Tibial nerve (tissue), 4 donors: ENCODE data around the gene TEX9. TPM values are rescaled to one million over a fixed set of nuclear protein-coding genes. Genes with fewer than 3 reads are reported as not detected.

Source experiments
- DNase-seq, 2 donors: peaks; one replicate each; pipeline ENCODE4 v3.0.0-alpha.2; 2019; ENCODE audit warnings: low spot score in 2 of 2
- H3K27ac ChIP-seq, 4 donors: fragments of 200-600 bp; sonication (generic) in 3 of 4; one replicate each; pipeline ENCODE4 v1.5.1; 2017 to 2019; ENCODE audit warnings: mild to moderate bottlenecking in 1 of 4
- H3K27me3 ChIP-seq, 2 donors: fragments of 200-600 bp; sonication (generic) in 1 of 2; one replicate each; pipeline versions ENCODE4 v1.5.1 to v1.6.0; 2017 to 2019
- H3K36me3 ChIP-seq, 3 donors: fragments of 200-600 bp; sonication (generic); one replicate each; pipeline ENCODE4 v1.5.1; 2018 to 2019
- H3K4me1 ChIP-seq, 4 donors: fragments of 200-600 bp; sonication (generic) in 3 of 4; one replicate each; pipeline ENCODE4 v1.5.1; 2017 to 2019
- H3K4me3 ChIP-seq, 4 donors: fragments of 200-600 bp; sonication (generic) in 3 of 4; one replicate each; pipeline ENCODE4 v1.5.1; 2017 to 2019; ENCODE audit warnings: mild to moderate bottlenecking in 1 of 4, moderate library complexity in 1 of 4
- H3K9me3 ChIP-seq, 4 donors: fragments of 200-600 bp; sonication (generic) in 3 of 4; one replicate each; pipeline ENCODE4 v1.5.1; 2017 to 2019
- CTCF ChIP-seq, 5 experiments: fragments of 200-600 bp in 3 of 5; fragments of 450-650 bp in 2 of 5; sonication (generic) in 3 of 5; IDR thresholded peaks; one replicate each; pipeline ENCODE4 v1.5.1; 2016 to 2019; ENCODE audit warnings: antibody characterized with exemption in 5 of 5, mild to moderate bottlenecking in 3 of 5, moderate library complexity in 2 of 5
- EP300 ChIP-seq, 2 donors: sonication (generic); formaldehyde crosslinking; IDR thresholded peaks; one replicate each; pipeline ENCODE4 v1.6.1; 2017; ENCODE audit warnings: antibody characterized with exemption in 2 of 2, mild to moderate bottlenecking in 1 of 2
- POLR2A ChIP-seq, 2 donors: fragments of 450-650 bp; IDR thresholded peaks; one replicate each; pipeline ENCODE4 v1.6.1; 2017; ENCODE audit warnings: antibody characterized with exemption in 2 of 2, mild to moderate bottlenecking in 2 of 2, moderate library complexity in 2 of 2
- WGBS, 2 donors: methylation state at CpG; one replicate each; pipeline ENCODE4 v1.1.5; 2018; 5-methylcytosine and 5-hydroxymethylcytosine counted together
- total RNA-seq, 4 donors: library from RNA; depleted of rRNA; stranded (reverse); fragments of >200 nt; gene quantifications; one replicate each; pipeline ENCODE4 v1.1.0, GENCODE V29; 2016

The TEX9 gene
- total RNA-seq, 4 donors from 2014 or later: 5.4 to 12.4 (median 6.6) TPM

GRCh38 chr15:56469483-56469882 lies 104.3 kb downstream of the TEX9 start:
- no peaks in the 10 kb centered on the region for H3K27me3 ChIP-seq
- no peaks in the 10 kb centered on the region for H3K9me3 ChIP-seq
- H3K36me3 ChIP-seq: no peaks in the 10 kb centered on the region
- H3K27ac ChIP-seq: no peak overlapping the region
- no peak overlapping the region for H3K4me3 ChIP-seq
- no peak for DNase-seq
- peaks cover 0 to 11% (median 2%) of the 10 kb centered on the region in 4 donors for H3K4me1 ChIP-seq
- no peak for TF ChIP-seq EP300 (IDR thresholded peaks at IDR 0.05)

DNA sequence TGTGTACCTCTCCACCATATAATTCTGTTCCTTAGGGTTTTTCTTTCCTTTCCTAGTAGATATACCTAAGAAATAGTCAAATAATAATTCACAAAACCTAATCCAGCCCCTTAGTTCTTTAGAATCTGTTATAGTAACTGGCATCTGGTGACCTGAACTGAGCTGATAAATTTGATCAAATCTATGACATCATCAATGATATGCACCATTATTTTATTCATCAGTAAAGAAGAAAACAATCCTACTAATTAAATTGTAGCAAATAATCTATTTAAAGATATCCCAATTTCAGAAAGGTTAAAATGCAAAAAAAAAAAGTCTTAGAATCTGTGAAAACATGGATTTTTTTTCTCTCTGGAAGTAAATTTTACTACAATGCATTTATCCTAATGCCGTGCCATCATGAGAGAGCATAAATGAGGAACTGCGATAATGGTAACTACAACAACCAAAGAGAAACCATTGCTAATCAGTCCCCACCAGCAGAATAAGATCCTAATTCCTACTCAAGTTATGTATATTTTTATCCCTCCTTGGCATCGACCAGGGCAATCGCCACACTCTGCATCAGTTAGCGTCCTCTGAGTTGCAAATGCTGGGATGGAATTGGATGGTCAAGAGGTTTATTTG lies 106.3 kb downstream of the TEX9 start:
- Histone ChIP-seq H3K27ac (no peak overlapping the region), H3K9me3 (no peaks in the 10 kb centered on the region), H3K4me3 (no peak overlapping the region), H3K27me3 (no peaks in the 10 kb centered on the region), H3K36me3 (peaks cover 0 to 2% (median 0%) of the 10 kb centered on the region in 3 donors), H3K4me1 (no peaks in the 10 kb centered on the region)
- DNase-seq: no peak
- 83 to 93% methylated on average over 5 of the region's 5 CpGs for WGBS, 2 donors
- TF ChIP-seq EP300 (IDR thresholded peaks at IDR 0.05): no peak
- no peak for TF ChIP-seq POLR2A (IDR thresholded peaks at IDR 0.05)
- TF ChIP-seq CTCF (IDR thresholded peaks at IDR 0.05): no peak

DNA sequence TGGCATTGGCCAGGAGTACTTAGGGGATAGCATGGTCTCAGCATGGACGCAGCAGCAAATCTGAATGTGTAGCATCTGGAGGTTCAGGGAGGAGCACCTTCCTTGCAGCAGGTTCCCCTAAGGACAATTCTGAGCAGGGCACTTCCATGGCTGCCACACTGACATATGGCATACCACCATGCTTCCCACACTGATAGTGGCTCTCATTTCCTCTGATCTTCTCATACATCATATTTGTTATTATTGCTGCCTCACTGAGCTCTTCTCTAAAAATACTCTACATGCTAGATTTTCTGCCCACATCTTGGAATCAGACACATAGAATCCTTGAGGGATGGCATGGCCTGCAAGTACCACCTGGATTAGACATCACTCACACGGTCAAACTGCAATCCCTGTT lies 107.1 kb downstream of the TEX9 start:
- H3K4me3 ChIP-seq: no peak overlapping the region
- peaks cover 0 to 2% (median 0%) of the 10 kb centered on the region in 3 donors for H3K36me3 ChIP-seq
- 81 to 82% methylated on average over 2 of the region's 2 CpGs for WGBS, 2 donors
- no peak overlapping the region for H3K27ac ChIP-seq
- no peak for DNase-seq
- H3K4me1 ChIP-seq: no peaks in the 10 kb centered on the region
- no peaks in the 10 kb centered on the region for H3K27me3 ChIP-seq
- H3K9me3 ChIP-seq: no peaks in the 10 kb centered on the region
- TF ChIP-seq CTCF (IDR thresholded peaks at IDR 0.05) (no peak), POLR2A (IDR thresholded peaks at IDR 0.05) (no peak), EP300 (IDR thresholded peaks at IDR 0.05) (no peak)

DNA sequence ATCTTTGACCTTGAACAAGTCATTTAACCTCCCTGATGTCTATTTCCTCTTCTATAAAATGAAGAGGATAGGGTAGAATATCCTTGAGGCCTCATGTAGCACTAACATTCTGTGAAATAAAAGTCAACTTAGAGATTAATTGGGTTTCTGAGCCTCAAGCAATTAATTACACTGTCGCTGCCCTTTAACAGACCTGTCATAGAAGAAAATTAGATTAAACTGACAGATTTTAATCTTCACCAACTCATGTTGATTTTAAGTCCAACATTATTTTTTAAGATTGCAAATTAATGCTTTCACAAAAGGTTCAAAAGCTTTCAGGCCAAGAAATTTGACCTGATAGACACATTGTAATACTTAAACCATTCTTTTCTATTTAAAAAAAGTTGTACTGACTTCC lies 107.8 kb downstream of the TEX9 start:
- Histone ChIP-seq H3K9me3 (no peaks in the 10 kb centered on the region), H3K27me3 (no peaks in the 10 kb centered on the region), H3K36me3 (peaks cover 0 to 2% (median 0%) of the 10 kb centered on the region in 3 donors), H3K4me3 (no peak overlapping the region), H3K4me1 (no peaks in the 10 kb centered on the region), H3K27ac (no peak overlapping the region)
- TF ChIP-seq CTCF (IDR thresholded peaks at IDR 0.05) (no peak), EP300 (IDR thresholded peaks at IDR 0.05) (no peak), POLR2A (IDR thresholded peaks at IDR 0.05) (no peak)
- WGBS, 2 donors: 75 to 88% methylated on average over 1 of the region's 1 CpG
- DNase-seq: no peak

DNA sequence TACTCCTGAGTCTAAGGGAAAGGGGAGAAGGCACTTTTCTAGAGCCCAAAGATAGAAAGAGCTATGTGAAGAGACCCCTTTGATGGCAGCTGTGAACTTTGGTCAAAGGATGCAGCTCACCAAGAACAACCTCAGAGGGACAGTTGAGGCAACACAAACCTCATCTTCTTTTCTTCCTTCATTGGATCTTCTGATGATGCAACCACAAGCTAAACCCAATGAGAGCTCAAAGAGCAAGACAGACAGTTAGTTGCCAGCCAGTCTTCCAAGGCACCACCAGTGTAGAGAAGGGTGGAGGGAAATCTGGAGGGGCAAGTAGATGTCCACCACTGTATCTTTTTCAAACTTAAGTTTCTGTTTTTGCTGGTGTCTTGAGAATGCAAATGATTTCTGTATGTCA lies 110.1 kb downstream of the TEX9 start:
- Histone ChIP-seq H3K4me3 (no peak overlapping the region), H3K27me3 (no peaks in the 10 kb centered on the region), H3K4me1 (no peaks in the 10 kb centered on the region), H3K9me3 (no peaks in the 10 kb centered on the region), H3K27ac (no peak overlapping the region), H3K36me3 (peaks cover 0 to 2% (median 0%) of the 10 kb centered on the region in 3 donors)
- TF ChIP-seq EP300 (IDR thresholded peaks at IDR 0.05): no peak
- TF ChIP-seq POLR2A (IDR thresholded peaks at IDR 0.05): no peak
- no peak for TF ChIP-seq CTCF (IDR thresholded peaks at IDR 0.05)
- no peak for DNase-seq

Other genes with a start within 250 kb of the TEX9 start
- gene RFX7, start 121.5 kb upstream of the TEX9 start, total RNA-seq: 10 to 100 TPM in 2 of 4 donors, 1 to 10 TPM in 2; 7.1 to 13.8 (median 10.0) TPM
- 1 to 10 TPM; 1.4 to 4.6 (median 2.1) TPM for gene MNS1, start 99.7 kb downstream of the TEX9 start, total RNA-seq